ENCODE data around the gene GGT7.
"Not testable (repeated sequence)": the region's sequence is repeated elsewhere in the genome, so short reads cannot be mapped to it uniquely, and the experiment has no call there.

Gene GGT7

DNA sequence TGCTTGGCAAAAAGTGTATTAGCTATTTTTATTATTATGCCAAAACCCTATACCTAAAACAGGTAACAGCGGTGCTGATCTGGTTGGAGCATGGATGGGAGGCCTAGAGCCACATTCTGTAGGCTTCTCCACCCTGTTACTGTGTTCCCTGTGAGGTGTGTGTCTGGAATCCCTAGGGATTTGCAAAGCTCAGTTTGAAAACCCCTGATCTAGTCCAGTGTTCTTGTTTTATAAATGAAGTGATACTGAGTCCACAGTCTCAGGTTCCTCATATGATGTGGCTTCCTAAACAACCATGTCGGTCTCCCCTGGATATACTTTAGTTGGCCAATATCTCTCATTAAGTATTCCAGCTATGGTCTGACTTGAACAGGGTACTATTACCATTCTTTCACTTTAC is 20.0 kb upstream of the GGT7 start:
- Mint-ChIP-seq H3K27me3 (ENCODE audit: low read depth) (no peaks in the 10 kb centered on the region), H3K27ac (no peak overlapping the region), H3K9me3 (no peaks in the 10 kb centered on the region), H3K36me3 (ENCODE audit: low read depth) (peaks cover 23% of the 10 kb centered on the region), H3K4me3 (no peak overlapping the region), H3K4me1 (ENCODE audit: low read depth) (peaks cover 46% of the 10 kb centered on the region)

DNA sequence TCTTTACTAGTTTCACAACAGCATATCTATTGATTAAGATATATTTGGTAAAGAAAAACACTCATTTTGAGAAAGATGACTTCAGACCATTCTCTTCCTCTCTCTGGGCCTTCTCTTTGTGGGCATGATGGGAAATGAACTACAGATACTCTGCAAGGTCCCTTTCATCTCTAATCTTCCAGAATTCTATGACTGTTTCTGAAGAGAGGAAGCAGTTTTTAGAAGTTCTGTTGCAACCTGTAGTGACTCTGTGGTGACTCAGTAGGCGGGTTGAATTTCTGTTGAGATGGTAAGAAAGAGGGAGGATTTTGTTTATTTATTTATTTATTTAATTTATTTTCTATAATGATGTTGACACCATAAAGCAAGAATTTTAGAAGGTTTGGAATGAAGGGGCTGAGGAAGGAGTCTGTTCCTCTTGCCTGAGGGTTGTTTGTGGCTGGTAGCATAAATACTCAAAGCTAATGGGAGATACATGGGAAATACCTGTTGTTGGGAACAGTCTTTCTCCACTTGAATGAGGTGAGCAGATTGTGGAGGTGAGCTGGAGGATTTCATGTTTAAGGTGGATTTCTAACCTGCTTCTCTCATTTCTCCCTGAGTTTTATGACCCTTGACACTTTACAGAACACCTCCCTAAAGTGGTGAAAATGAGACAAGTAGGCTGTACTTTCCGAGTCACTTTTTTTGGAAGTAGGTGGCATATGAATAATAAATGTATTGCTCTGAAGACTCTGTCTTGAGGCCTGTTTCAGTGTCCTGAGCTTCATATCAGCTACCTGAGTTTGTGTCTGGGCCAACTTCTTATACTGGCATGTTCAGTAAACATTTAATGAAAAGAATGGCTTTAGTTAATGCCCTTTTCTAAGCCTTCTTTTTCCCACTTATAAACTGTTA is 18.8 kb upstream of the GGT7 start:
- Mint-ChIP-seq H3K36me3 (ENCODE audit: low read depth) (peaks cover 31% of the 10 kb centered on the region), H3K4me1 (ENCODE audit: low read depth) (peaks cover 48% of the 10 kb centered on the region), H3K9me3 (no peaks in the 10 kb centered on the region), H3K4me3 (peak overlapping the region; percentile 45), H3K27me3 (ENCODE audit: low read depth) (no peaks in the 10 kb centered on the region), H3K27ac (peak overlapping the region; percentile 81)

DNA sequence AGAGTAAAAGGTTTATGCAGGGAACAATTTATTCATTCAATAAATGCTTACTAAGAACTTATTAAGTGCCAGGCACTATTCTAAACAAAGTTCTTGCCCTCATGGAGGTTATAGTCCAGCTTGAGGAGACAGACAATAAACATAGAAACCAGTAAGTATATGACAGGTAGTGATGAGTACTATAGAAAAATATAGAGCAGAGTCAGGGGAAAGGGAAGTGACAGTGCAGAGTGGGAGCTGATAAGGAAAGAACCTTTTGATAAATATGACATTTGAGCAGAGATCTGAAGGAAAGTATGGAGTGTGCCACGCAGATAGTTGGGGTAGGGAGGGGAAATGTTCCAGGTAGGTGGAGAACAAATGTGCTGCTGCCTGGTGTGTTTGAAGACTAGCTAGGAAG is 15.8 kb upstream of the GGT7 start:
- H3K27me3 Mint-ChIP-seq (ENCODE audit: low read depth): no peaks in the 10 kb centered on the region
- H3K36me3 Mint-ChIP-seq (ENCODE audit: low read depth): peaks cover 40% of the 10 kb centered on the region
- H3K27ac Mint-ChIP-seq: peak overlapping the region; percentile 34
- H3K9me3 Mint-ChIP-seq: no peaks in the 10 kb centered on the region
- no peak overlapping the region for H3K4me3 Mint-ChIP-seq
- peaks cover 47% of the 10 kb centered on the region for H3K4me1 Mint-ChIP-seq (ENCODE audit: low read depth)

DNA sequence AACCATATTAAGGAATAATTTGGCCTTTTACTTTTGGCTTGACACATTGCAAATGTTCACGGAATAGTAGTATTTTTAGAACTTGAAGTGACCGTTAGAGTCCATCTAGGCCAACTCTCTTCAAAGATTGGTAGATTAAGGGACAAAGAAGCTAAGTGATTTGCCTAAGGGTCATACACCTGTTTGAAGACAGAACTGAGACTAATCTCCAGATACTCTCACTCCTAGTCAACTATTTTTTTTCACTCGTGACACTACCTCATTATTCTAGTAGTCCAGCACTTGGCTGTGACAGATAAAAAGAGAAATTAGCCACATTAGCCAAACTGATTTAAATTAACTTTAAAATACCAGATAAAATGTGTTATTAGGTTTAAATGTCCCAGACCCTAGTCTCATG is 14.4 kb upstream of the GGT7 start:
- Mint-ChIP-seq H3K9me3 (no peaks in the 10 kb centered on the region), H3K36me3 (ENCODE audit: low read depth) (peaks cover 46% of the 10 kb centered on the region)

DNA sequence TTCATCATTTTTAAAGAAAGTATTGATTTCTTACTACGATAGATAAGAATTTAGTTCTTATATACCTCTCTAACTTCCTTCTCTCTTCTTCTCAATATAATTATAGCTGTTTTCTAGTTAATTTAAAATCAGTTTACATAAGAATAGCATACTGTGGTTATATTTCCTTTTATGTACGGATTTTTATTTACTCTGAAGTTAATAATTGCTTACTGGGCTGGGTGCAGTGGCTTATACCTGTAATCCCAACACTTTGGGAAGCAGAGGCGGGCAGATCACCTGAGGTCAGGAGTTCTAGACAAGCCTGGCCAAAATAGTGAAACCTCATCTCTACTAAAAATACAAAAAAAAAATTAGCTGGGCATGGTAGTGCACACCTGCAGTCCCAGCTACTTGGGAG is 13.5 kb upstream of the GGT7 start:
- Mint-ChIP-seq H3K36me3 (ENCODE audit: low read depth) (peaks cover 46% of the 10 kb centered on the region), H3K27me3 (ENCODE audit: low read depth) (no peaks in the 10 kb centered on the region), H3K4me1 (ENCODE audit: low read depth) (peaks cover 43% of the 10 kb centered on the region), H3K27ac (no peak overlapping the region), H3K9me3 (no peaks in the 10 kb centered on the region), H3K4me3 (no peak overlapping the region)

More for the DNA sequence above, 14.4 kb upstream of the GGT7 start:
- no peaks in the 10 kb centered on the region for H3K27me3 Mint-ChIP-seq (ENCODE audit: low read depth)
- no peak overlapping the region for H3K27ac Mint-ChIP-seq
- no peak overlapping the region for H3K4me3 Mint-ChIP-seq
- peaks cover 46% of the 10 kb centered on the region for H3K4me1 Mint-ChIP-seq (ENCODE audit: low read depth)

DNA sequence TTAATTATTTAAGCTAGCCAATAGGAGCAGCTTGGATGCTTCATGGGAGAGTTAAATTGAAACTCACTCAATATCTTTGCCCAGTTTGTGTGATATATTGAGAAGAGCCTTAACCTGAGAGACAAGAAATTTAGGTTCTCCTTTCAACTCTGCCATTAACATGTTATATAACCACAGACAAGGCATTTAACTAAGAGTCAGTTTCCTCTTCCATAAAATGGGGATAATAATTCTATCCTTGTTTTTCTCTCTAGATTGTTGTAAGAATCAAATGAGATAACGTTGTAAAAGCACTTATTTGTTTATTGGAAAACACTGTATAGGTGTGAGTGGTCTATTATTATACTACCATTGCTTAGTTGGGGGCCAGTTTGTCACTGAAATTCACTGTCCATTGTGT is 11.6 kb upstream of the GGT7 start:
- no peak overlapping the region for H3K4me3 Mint-ChIP-seq
- H3K4me1 Mint-ChIP-seq (ENCODE audit: low read depth): peaks cover 26% of the 10 kb centered on the region

DNA sequence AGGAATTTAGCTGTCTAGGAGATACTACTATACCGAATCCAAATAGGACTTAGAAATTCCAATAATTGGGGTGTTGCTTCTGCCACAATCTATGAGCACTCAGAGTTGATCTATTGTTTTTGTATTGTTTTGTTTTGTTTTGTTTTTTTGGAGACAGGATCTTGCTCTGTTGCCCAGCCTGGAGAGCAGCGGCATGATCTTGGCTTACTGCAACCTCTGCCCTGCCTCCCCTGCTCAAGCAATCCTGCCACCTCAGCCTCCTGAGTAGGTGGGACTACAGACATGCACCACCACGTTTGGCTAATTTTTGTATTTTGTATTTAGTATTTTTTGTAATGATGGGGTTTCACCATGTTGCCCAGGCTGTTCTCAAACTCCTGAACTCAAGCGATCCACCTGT is 11.2 kb upstream of the GGT7 start:
- Mint-ChIP-seq H3K27me3 (ENCODE audit: low read depth) (no peaks in the 10 kb centered on the region), H3K9me3 (no peaks in the 10 kb centered on the region), H3K4me1 (ENCODE audit: low read depth) (peaks cover 28% of the 10 kb centered on the region), H3K4me3 (no peak overlapping the region), H3K27ac (no peak overlapping the region), H3K36me3 (ENCODE audit: low read depth) (peaks cover 36% of the 10 kb centered on the region)

More for the DNA sequence above, 11.6 kb upstream of the GGT7 start:
- Mint-ChIP-seq H3K36me3 (ENCODE audit: low read depth) (peaks cover 34% of the 10 kb centered on the region), H3K9me3 (no peaks in the 10 kb centered on the region), H3K27me3 (ENCODE audit: low read depth) (no peaks in the 10 kb centered on the region), H3K27ac (no peak overlapping the region)

DNA sequence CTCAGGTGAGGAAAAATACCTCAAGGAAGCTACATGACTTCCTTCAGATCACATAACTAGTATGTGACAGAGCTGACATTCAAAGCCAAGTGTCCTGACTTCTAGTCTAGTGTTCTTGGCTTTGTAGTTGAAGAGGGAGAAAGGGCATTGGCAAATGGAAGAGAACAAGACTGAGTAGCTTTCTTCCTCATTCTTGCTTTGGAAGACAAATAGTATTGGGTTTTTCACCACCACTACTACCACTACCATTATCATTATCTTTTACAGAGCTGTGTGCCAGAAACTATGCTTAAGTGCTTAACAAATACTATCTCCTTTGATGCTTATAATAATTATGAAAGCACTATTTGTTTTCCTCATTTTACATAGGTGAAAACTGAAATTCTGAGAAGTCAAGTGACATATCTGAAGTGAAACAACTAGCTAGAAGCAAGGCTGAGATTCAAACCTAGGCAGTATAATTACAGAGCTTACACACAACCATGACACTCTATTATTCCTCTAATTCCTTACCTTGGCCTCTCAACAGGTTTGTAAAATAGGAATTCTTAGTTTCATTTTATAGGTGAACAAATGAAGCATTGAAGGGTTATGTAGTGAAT is 10.5 kb upstream of the GGT7 start:
- Mint-ChIP-seq H3K4me3 (no peak overlapping the region), H3K4me1 (ENCODE audit: low read depth) (peaks cover 26% of the 10 kb centered on the region), H3K9me3 (no peaks in the 10 kb centered on the region), H3K36me3 (ENCODE audit: low read depth) (peaks cover 32% of the 10 kb centered on the region), H3K27ac (no peak overlapping the region), H3K27me3 (ENCODE audit: low read depth) (no peaks in the 10 kb centered on the region)

DNA sequence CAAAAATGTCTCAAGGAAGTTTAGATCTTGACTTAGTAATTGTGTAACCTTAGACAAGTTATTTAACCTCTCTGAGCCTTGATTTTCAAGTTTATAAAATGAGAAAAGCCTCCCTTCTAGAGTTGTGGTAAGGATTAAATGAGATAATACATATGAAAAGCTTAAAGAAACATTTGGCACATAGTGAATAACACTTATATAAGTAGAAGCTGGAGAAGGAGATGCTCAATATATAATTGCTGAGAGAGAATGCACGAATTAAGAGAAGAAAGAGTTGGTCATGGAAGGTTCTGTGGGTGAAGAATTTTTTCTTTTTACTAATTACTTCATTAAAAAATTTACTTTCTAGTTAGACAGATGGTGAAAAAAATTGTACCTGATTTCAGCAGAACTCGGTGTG is 9.0 kb upstream of the GGT7 start:
- Mint-ChIP-seq H3K27ac (no peak overlapping the region), H3K36me3 (ENCODE audit: low read depth) (peaks cover 25% of the 10 kb centered on the region), H3K4me3 (no peak overlapping the region), H3K9me3 (no peaks in the 10 kb centered on the region), H3K4me1 (ENCODE audit: low read depth) (peaks cover 31% of the 10 kb centered on the region), H3K27me3 (ENCODE audit: low read depth) (no peaks in the 10 kb centered on the region)

DNA sequence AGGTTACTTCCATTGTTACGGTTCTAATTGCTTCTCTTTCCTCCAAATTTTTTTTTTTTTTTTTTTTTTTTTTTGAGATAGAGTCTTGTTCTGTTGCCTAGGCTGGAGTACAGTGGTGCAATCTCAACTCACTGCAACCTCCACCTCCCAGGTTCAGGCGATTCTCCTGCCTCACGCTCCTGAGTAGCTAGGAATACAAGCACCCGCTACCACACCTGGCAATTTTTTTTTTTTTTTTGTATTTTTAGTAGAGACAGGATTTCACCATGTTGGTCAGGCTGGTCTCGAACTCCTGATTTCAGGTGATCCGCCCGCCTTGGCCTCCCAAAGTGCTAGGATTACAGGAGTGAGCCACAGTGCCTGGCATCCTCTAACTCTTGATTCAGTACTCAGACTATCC is 8.3 kb upstream of the GGT7 start:
- H3K4me3 Mint-ChIP-seq; H3K27ac Mint-ChIP-seq; H3K27me3 Mint-ChIP-seq (ENCODE audit: low read depth); H3K9me3 Mint-ChIP-seq: not testable (repeated sequence)
- Mint-ChIP-seq H3K4me1 (ENCODE audit: low read depth) (peaks cover 31% of the 10 kb centered on the region), H3K36me3 (ENCODE audit: low read depth) (peaks cover 23% of the 10 kb centered on the region)

DNA sequence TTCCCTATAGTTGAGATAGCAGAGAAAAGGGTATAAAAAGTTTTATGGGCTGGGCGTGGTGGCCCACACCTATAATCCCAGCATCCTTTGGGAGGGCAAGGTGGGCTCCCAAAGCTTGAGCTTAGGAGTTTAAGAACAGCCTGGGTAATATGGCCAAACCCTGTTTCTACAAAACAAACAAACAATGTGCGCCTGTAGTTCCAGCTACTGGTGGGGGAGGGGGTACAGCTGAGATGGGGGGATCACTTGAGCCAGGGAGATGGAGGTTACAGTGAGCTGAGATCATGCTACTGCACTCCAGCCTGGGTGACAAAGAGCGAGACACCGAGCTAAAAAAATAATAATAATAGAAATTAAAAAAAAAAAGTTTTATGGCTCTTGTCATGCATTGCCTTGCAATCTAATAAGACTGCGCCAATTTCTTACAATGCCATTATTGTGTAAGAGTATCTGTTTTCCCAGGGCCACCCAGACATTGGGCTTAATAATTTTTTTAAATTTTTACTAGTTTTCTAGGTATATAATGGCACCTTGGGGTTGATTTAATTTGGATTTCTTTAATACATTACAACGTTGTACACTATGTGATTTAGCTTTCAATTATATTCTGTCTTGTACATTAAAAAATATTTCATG is 7.7 kb upstream of the GGT7 start:
- Mint-ChIP-seq H3K27me3 (ENCODE audit: low read depth) (no peaks in the 10 kb centered on the region), H3K4me1 (ENCODE audit: low read depth) (peaks cover 35% of the 10 kb centered on the region), H3K27ac (no peak overlapping the region), H3K4me3 (no peak overlapping the region), H3K9me3 (no peaks in the 10 kb centered on the region), H3K36me3 (ENCODE audit: low read depth) (peaks cover 20% of the 10 kb centered on the region)

DNA sequence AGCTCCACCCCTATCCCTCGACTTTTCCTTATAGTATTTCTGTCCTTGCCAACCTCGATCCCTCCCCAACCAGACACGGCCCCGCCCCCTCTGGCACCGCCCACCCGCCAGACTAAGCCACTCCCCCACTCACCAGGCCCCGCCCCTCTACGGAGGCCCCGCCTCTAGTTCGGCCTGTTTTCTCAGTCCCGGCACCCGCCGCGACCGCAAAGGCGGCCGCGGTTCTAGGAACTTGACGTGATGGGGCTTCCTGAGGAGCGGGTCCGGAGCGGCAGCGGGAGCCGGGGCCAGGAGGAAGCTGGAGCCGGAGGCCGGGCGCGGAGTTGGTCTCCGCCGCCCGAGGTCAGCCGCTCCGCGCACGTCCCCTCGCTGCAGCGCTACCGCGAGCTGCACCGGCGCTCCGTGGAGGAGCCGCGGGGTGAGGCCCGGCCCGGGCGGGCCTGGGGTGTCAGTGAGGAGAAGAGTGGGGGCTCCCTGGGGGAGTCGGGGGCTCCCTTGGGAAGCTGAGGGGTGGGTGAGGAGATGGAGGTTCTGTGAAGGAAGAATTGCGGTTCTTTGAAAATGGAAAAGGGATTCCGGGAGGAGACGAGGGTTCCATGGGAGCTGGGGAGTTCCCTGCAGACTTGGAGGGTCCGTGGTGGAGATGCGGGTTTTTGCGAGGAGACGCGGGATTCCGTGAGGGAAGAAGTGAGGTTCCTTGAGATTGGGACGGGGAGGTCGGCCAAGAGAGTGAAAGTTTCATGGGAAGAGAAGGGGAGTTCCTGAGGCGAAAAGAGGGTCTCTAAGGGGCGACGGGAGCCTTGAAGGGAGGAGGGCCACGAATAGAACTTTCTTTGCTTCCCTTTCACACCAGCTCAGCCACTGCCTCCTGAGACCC is 4.0 kb upstream of the GGT7 start, which contains the start of gene ACSS2:
ACSS2 (plus strand) TSS at position 207 of the 877 bp plus-strand sequence; CDS start at position 241, 34 bp downstream.
- Mint-ChIP-seq H3K4me1 (ENCODE audit: low read depth) (peaks cover 56% of the 10 kb centered on the region), H3K4me3 (peak within 1 kb of the TSS; percentile 96), H3K27me3 (ENCODE audit: low read depth) (no peaks in the 10 kb centered on the region), H3K27ac (peak within 1 kb of the TSS; percentile 93), H3K36me3 (ENCODE audit: low read depth) (peaks cover 4% of the 10 kb centered on the region), H3K9me3 (no peaks in the 10 kb centered on the region)

DNA sequence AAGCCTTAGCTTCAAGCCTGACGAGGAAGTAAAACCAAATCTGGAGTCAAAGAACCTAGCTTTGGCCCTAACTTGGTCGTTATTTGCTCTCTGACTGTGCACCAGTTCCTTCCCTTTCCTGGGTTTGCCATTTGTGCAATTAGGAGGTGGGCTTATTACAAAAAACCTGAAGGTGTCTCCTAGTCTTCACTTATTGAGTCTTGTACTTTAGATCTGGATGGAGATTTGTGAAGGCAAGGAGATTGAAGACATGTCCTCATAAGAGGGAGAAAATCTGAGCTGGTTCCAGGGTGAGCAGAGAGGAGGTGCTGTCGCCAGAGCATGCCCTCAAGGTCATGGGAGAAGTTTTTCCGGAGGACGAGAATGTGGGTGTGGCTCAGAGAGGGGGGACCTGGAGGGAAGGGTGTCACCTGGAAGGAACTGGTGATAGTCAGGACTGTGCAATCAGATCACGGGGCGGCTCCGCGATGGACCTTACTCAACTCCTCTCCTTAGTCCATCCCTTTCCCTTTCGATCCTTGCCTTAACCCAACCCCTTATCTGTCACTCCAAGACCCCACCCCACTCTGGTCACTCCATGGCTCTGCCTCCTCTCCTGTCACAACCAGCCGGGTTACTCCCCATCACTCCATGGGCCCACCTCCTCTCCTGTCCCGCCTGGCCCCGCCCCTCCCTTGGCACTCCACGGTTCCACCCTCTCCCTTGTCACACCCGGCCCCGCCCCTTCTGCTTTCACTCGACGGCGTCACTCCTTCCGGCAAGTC is 3.2 kb upstream of the GGT7 start:
- Mint-ChIP-seq H3K9me3 (no peaks in the 10 kb centered on the region), H3K27ac (peak overlapping the region; percentile 93), H3K4me1 (ENCODE audit: low read depth) (peaks cover 58% of the 10 kb centered on the region), H3K4me3 (peak overlapping the region; percentile 96), H3K27me3 (ENCODE audit: low read depth) (no peaks in the 10 kb centered on the region), H3K36me3 (ENCODE audit: low read depth) (peaks cover 3% of the 10 kb centered on the region)
